HEK293 (cell line): Measurements from ENCODE around the gene C19orf53.

Experiments used
- CTCF ChIA-PET: fragments of 350-600 bp; formaldehyde crosslinking; extraction: SDS; loops from one replicate; lab custom pipeline; 2021; ENCODE audit warnings: antibody characterized with exemption; lab: Yijun Ruan, JAX
- POLR2A ChIA-PET: fragments of 300-600 bp; formaldehyde crosslinking; extraction: SDS; loops from one replicate; lab custom pipeline; 2020; ENCODE audit warnings: antibody characterized with exemption, inconsistent platforms; lab: Yijun Ruan, JAX
- H3K27ac ChIP-seq: fragments of 200-500 bp; sonication (Bioruptor generic); 2 replicates; pipeline ENCODE4 v1.5.1; 2014; ENCODE audit warnings: low read depth, low read length, control low read depth, inconsistent platforms; ENCODE audit errors: extremely low read depth
- H3K36me3 ChIP-seq, 2 experiments: fragments of 200-500 bp in 1 of 2; sonication (Bioruptor generic) in 1 of 2; 1 replicate in 1 of 2; 2 replicates in 1 of 2; pipeline ENCODE4 v1.5.1; 2014 to 2017; ENCODE audit warnings: inconsistent platforms in 2 of 2, low read length in 2 of 2; ENCODE audit not compliant: control insufficient read depth in 2 of 2, insufficient read depth in 1 of 2
- H3K4me1 ChIP-seq: fragments of 200-500 bp; sonication (Bioruptor generic); 2 replicates; pipeline ENCODE4 v1.5.1; 2014; ENCODE audit warnings: mild to moderate bottlenecking, low read length, inconsistent platforms; ENCODE audit not compliant: control insufficient read depth, insufficient read depth
- H3K4me3 ChIP-seq: 2 replicates; pipeline ENCODE4 v1.5.1; 2011; ENCODE audit warnings: low read depth, mild to moderate bottlenecking, control low read depth, low read length, moderate library complexity
- H3K9me3 ChIP-seq: fragments of 200-500 bp; sonication (Bioruptor generic); 2 replicates; pipeline ENCODE4 v1.5.1; 2014; ENCODE audit warnings: low read depth, low read length, inconsistent platforms; ENCODE audit not compliant: control insufficient read depth, insufficient read depth
- BCL11A ChIP-seq: fragments of 450-650 bp; formaldehyde crosslinking; IDR thresholded peaks from 2 replicates; pipeline ENCODE4 v1.5.1; 2016; ENCODE audit warnings: low read depth, missing biosample characterization, missing genetic modification characterization
- EGR2 ChIP-seq: fragments of 450-650 bp; formaldehyde crosslinking; IDR thresholded peaks from 2 replicates; pipeline ENCODE4 v1.5.1; 2016; ENCODE audit warnings: low read depth, missing biosample characterization, missing genetic modification characterization
- GFI1B ChIP-seq: fragments of 450-650 bp; formaldehyde crosslinking; IDR thresholded peaks from 2 replicates; pipeline ENCODE4 v1.5.1; 2016; ENCODE audit warnings: missing biosample characterization, missing genetic modification characterization
- KLF10 ChIP-seq: fragments of 450-650 bp; IDR thresholded peaks from 2 replicates; pipeline ENCODE4 v1.5.1; 2018; ENCODE audit warnings: missing biosample characterization, mild to moderate bottlenecking, missing genetic modification characterization
- KLF7 ChIP-seq: fragments of 450-650 bp; formaldehyde crosslinking; IDR thresholded peaks from 2 replicates; pipeline ENCODE4 v1.5.1; 2016; ENCODE audit warnings: missing biosample characterization, missing genetic modification characterization, borderline replicate concordance
- MYNN ChIP-seq: fragments of 450-650 bp; formaldehyde crosslinking; IDR thresholded peaks from 2 replicates; pipeline ENCODE4 v1.5.1; 2016; ENCODE audit warnings: missing biosample characterization, missing genetic modification characterization, borderline replicate concordance
- PRDM1 ChIP-seq: fragments of 450-650 bp; formaldehyde crosslinking; IDR thresholded peaks from 2 replicates; pipeline ENCODE4; 2016; ENCODE audit warnings: missing biosample characterization, missing genetic modification characterization
- YY1 ChIP-seq: fragments of 450-650 bp; formaldehyde crosslinking; IDR thresholded peaks from 2 replicates; pipeline ENCODE4 v1.5.1; 2018; ENCODE audit warnings: missing biosample characterization, missing genetic modification characterization
- ZNF169 ChIP-seq: fragments of 450-650 bp; formaldehyde crosslinking; IDR thresholded peaks from 2 replicates; pipeline ENCODE4 v1.5.1; 2016; ENCODE audit warnings: missing biosample characterization, missing genetic modification characterization
- ZNF274 ChIP-seq, 2 experiments: fragments of 200-500 bp in 1 of 2; fragments of 450-650 bp in 1 of 2; sonication (Bioruptor generic) in 1 of 2; formaldehyde crosslinking in 1 of 2; IDR thresholded peaks; 2 replicates each; pipeline versions ENCODE4 v1.5.1 to v1.6.1; 2014 to 2016; ENCODE audit warnings: borderline replicate concordance in 1 of 2, inconsistent platforms in 1 of 2, low read length in 1 of 2, missing biosample characterization in 1 of 2, missing genetic modification characterization in 1 of 2
- ZNF350 ChIP-seq: fragments of 450-650 bp; formaldehyde crosslinking; IDR thresholded peaks from 2 replicates; pipeline ENCODE4 v1.5.0; 2017; ENCODE audit warnings: missing biosample characterization, mild to moderate bottlenecking, missing genetic modification characterization
- ZNF530 ChIP-seq: fragments of 450-650 bp; formaldehyde crosslinking; IDR thresholded peaks from 2 replicates; pipeline ENCODE4 v1.5.1; 2016; ENCODE audit warnings: low read depth, missing biosample characterization, missing genetic modification characterization
- TF ChIP-seq, protein P1 (sequence below): fragments of 450-650 bp; formaldehyde crosslinking; IDR thresholded peaks from 2 replicates; pipeline ENCODE4 v1.5.1; 2016; ENCODE audit warnings: missing biosample characterization, missing genetic modification characterization
- TF ChIP-seq, protein P2 (sequence below): fragments of 450-650 bp; formaldehyde crosslinking; IDR thresholded peaks from 2 replicates; pipeline ENCODE4 v1.5.1; 2016; ENCODE audit warnings: missing biosample characterization, missing genetic modification characterization, low read depth
- TF ChIP-seq, protein P3 (sequence below): fragments of 450-650 bp; formaldehyde crosslinking; IDR thresholded peaks from 2 replicates; pipeline ENCODE4; 2016; ENCODE audit warnings: missing biosample characterization, missing genetic modification characterization
- TF ChIP-seq, protein P4 (sequence below): fragments of 450-650 bp; formaldehyde crosslinking; IDR thresholded peaks from 2 replicates; pipeline ENCODE4 v1.5.1; 2017; ENCODE audit warnings: missing biosample characterization, missing genetic modification characterization
- TF ChIP-seq, protein P5 (sequence below): fragments of 450-650 bp; formaldehyde crosslinking; IDR thresholded peaks from 2 replicates; pipeline ENCODE4 v1.5.1; 2016; ENCODE audit warnings: missing biosample characterization, missing genetic modification characterization, low read depth

C19orf53 gene

DNA sequence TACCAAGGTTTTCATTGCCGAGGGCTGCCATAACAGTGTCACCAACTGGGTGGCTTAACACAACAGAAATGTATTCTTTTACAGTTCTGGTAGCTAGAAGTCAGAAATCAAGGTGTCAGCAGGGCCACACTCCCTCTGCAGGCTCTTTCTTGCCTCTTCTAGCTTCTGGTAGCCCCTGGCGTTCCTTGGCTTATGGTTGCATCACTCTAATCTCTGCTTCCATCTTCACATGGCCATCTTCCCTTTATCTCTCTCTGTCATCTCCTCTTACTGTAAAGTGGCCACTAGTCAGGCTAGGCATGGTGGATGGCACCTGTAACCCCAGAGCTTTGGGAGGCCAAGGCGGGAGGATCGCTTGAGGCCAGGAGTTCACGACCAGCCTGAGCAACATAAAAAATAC, 47.9 kb upstream of the C19orf53 start:
- POLR2A ChIA-PET: interaction anchor here (0.6 kb wide), 2 partner anchors 225 to 284 kb away, joined by 5 read pairs; no protein-coding TSS in a partner anchor

DNA sequence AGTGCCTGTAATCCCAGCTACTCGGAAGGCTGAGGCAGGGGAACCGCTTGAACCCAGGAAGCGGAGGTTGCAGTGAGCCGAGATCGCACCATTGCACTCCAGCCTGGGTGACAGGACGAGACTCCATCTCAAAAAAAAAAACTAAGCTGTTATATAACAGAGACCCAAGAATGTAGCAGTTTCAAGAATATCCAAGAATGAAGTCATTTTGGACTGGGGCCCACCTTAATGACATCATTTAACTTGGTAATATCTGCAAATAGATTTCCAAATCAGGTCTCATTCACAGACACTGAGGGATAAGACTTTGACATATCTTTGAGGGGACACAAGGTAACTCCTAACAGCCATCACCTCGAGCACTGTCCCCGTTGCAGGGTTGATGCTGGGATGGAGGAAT, 46.5 kb upstream of the C19orf53 start:
- CTCF ChIA-PET: interaction anchor here (1.0 kb wide), 1 partner anchor 138 kb away, joined by 3 read pairs; no protein-coding TSS in a partner anchor
- H3K4me3 ChIP-seq: no peak overlapping the region
- H3K4me1 ChIP-seq: 0 out of 2 replicates have a peak, but pooled peaks cover 4% of the 10 kb centered on the region
- TF ChIP-seq BCL11A (tag by site-specific recombination) (no peak), PRDM1 (no peak), EGR2 (tag by site-specific recombination) (no peak), ZNF274 (IDR thresholded peaks at IDR 0.05; ENCODE audit: low read length) (no peak), ZNF274 (tag by site-specific recombination; IDR thresholded peaks at IDR 0.05; ENCODE audit: borderline replicate concordance) (no peak), KLF7 (no peak), ZNF350 (tag by site-specific recombination) (no peak), MYNN (tag by site-specific recombination) (no peak), ZNF530 (tag by site-specific recombination) (no peak), KLF10 (tag by site-specific recombination) (no peak), YY1 (tag by site-specific recombination) (no peak)
- TF ChIP-seq, protein P1, sequence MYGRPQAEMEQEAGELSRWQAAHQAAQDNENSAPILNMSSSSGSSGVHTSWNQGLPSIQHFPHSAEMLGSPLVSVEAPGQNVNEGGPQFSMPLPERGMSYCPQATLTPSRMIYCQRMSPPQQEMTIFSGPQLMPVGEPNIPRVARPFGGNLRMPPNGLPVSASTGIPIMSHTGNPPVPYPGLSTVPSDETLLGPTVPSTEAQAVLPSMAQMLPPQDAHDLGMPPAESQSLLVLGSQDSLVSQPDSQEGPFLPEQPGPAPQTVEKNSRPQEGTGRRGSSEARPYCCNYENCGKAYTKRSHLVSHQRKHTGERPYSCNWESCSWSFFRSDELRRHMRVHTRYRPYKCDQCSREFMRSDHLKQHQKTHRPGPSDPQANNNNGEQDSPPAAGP (tag by site-specific recombination): no peak
- TF ChIP-seq, protein P2, sequence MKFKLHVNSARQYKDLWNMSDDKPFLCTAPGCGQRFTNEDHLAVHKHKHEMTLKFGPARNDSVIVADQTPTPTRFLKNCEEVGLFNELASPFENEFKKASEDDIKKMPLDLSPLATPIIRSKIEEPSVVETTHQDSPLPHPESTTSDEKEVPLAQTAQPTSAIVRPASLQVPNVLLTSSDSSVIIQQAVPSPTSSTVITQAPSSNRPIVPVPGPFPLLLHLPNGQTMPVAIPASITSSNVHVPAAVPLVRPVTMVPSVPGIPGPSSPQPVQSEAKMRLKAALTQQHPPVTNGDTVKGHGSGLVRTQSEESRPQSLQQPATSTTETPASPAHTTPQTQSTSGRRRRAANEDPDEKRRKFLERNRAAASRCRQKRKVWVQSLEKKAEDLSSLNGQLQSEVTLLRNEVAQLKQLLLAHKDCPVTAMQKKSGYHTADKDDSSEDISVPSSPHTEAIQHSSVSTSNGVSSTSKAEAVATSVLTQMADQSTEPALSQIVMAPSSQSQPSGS (tag by site-specific recombination): peak; percentile 90
- TF ChIP-seq, protein P3, sequence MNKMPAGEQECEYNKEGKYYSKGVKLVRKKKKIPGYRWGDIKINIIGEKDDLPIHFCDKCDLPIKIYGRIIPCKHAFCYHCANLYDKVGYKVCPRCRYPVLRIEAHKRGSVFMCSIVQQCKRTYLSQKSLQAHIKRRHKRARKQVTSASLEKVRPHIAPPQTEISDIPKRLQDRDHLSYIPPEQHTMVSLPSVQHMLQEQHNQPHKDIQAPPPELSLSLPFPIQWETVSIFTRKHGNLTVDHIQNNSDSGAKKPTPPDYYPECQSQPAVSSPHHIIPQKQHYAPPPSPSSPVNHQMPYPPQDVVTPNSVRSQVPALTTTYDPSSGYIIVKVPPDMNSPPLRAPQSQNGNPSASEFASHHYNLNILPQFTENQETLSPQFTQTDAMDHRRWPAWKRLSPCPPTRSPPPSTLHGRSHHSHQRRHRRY (tag by site-specific recombination): no peak
- TF ChIP-seq, protein P4, sequence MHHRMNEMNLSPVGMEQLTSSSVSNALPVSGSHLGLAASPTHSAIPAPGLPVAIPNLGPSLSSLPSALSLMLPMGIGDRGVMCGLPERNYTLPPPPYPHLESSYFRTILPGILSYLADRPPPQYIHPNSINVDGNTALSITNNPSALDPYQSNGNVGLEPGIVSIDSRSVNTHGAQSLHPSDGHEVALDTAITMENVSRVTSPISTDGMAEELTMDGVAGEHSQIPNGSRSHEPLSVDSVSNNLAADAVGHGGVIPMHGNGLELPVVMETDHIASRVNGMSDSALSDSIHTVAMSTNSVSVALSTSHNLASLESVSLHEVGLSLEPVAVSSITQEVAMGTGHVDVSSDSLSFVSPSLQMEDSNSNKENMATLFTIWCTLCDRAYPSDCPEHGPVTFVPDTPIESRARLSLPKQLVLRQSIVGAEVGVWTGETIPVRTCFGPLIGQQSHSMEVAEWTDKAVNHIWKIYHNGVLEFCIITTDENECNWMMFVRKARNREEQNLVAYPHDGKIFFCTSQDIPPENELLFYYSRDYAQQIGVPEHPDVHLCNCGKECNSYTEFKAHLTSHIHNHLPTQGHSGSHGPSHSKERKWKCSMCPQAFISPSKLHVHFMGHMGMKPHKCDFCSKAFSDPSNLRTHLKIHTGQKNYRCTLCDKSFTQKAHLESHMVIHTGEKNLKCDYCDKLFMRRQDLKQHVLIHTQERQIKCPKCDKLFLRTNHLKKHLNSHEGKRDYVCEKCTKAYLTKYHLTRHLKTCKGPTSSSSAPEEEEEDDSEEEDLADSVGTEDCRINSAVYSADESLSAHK (tag by site-specific recombination): peak; percentile 98
- TF ChIP-seq, protein P5, sequence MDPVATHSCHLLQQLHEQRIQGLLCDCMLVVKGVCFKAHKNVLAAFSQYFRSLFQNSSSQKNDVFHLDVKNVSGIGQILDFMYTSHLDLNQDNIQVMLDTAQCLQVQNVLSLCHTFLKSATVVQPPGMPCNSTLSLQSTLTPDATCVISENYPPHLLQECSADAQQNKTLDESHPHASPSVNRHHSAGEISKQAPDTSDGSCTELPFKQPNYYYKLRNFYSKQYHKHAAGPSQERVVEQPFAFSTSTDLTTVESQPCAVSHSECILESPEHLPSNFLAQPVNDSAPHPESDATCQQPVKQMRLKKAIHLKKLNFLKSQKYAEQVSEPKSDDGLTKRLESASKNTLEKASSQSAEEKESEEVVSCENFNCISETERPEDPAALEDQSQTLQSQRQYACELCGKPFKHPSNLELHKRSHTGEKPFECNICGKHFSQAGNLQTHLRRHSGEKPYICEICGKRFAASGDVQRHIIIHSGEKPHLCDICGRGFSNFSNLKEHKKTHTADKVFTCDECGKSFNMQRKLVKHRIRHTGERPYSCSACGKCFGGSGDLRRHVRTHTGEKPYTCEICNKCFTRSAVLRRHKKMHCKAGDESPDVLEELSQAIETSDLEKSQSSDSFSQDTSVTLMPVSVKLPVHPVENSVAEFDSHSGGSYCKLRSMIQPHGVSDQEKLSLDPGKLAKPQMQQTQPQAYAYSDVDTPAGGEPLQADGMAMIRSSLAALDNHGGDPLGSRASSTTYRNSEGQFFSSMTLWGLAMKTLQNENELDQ (tag by site-specific recombination): no peak

More for the DNA sequence above, 47.9 kb upstream of the C19orf53 start:
- Histone ChIP-seq H3K36me3 (no peaks in the 10 kb centered on the region), H3K27ac (no peak overlapping the region), H3K4me3 (no peak overlapping the region), H3K9me3 (no peaks in the 10 kb centered on the region), H3K4me1 (no peaks in the 10 kb centered on the region)
- CTCF ChIA-PET: interaction anchor here (0.7 to 1.1 kb wide), 2 partner anchors 136 to 748 kb away, joined by 4 to 5 read pairs; no protein-coding TSS in a partner anchor
- TF ChIP-seq KLF7 (no peak), GFI1B (tag by site-specific recombination) (no peak), ZNF169 (tag by site-specific recombination) (no peak)
- TF ChIP-seq, protein P5 (tag by site-specific recombination): no peak

More for the DNA sequence above, 46.5 kb upstream of the C19orf53 start:
- POLR2A ChIA-PET: no interaction called here
- no peaks in the 10 kb centered on the region for H3K36me3 ChIP-seq
- H3K27ac ChIP-seq: no peak overlapping the region
- H3K9me3 ChIP-seq: no peaks in the 10 kb centered on the region
